Neuronal stem cell (in vitro differentiated cells): ENCODE results near the gene ZNF287. TPM values are rescaled to one million over a fixed set of nuclear protein-coding genes. Genes with fewer than 3 reads are reported as not detected.
A peak's percentile ranks its signal among the peaks of the same experiment; 100 is the strongest.

Source experiments
- DNase-seq: peaks from one replicate; pipeline ENCODE4 v3.0.0-alpha.2; 2013; ENCODE audit warnings: low spot score
- H2AFZ ChIP-seq: one replicate; pipeline ENCODE4 v1.6.1; 2013; ENCODE audit warnings: mild to moderate bottlenecking, low read length, inconsistent platforms
- H2AK5ac ChIP-seq: 2 replicates; pipeline ENCODE4 v1.6.1; 2013; ENCODE audit warnings: low read depth, mild to moderate bottlenecking, inconsistent platforms, low read length, moderate library complexity, mixed read lengths
- H2BK120ac ChIP-seq: 2 replicates; pipeline ENCODE4 v1.6.1; 2013; ENCODE audit warnings: low read depth, mild to moderate bottlenecking, inconsistent platforms, low read length, moderate library complexity, mixed read lengths
- H2BK12ac ChIP-seq: one replicate; pipeline ENCODE4 v1.6.1; 2013; ENCODE audit warnings: low read length, inconsistent platforms
- H2BK15ac ChIP-seq: 2 replicates; pipeline ENCODE4 v1.6.1; 2013; ENCODE audit warnings: mild to moderate bottlenecking, low read length, inconsistent platforms, mixed read lengths
- H2BK5ac ChIP-seq: one replicate; pipeline ENCODE4 v1.6.1; 2013; ENCODE audit warnings: inconsistent platforms, mild to moderate bottlenecking, low read length, moderate library complexity
- H3K14ac ChIP-seq: one replicate; pipeline ENCODE4 v1.6.1; 2013; ENCODE audit warnings: low read length, inconsistent platforms
- H3K18ac ChIP-seq: 2 replicates; pipeline ENCODE4 v1.6.1; 2013; ENCODE audit warnings: low read length, inconsistent platforms
- H3K23ac ChIP-seq: 2 replicates; pipeline ENCODE4 v1.6.1; 2013; ENCODE audit warnings: low read depth, mild to moderate bottlenecking, mixed read lengths, low read length, inconsistent platforms; ENCODE audit not compliant: poor library complexity
- H3K27ac ChIP-seq: replicated peaks from 3 replicates; pipeline ENCODE4 v1.5.1; 2013; ENCODE audit warnings: low read length, inconsistent platforms
- H3K27me3 ChIP-seq, 3 experiments: 2 replicates each; pipeline ENCODE4 v1.6.1; 2013; ENCODE audit warnings: low read length in 3 of 3, mild to moderate bottlenecking in 2 of 3, inconsistent platforms in 1 of 3, low read depth in 1 of 3, mixed read lengths in 1 of 3, moderate library complexity in 1 of 3; ENCODE audit not compliant: control insufficient read depth in 3 of 3, insufficient read depth in 3 of 3
- H3K36me3 ChIP-seq, 2 donors: replicated peaks in 1 of 2; 2 replicates each; pipeline ENCODE4 v1.6.1; 2013; ENCODE audit warnings: low read length in 2 of 2; ENCODE audit not compliant: control insufficient read depth in 2 of 2, insufficient read depth in 2 of 2
- H3K4ac ChIP-seq: 2 replicates; pipeline ENCODE4 v1.6.1; 2013; ENCODE audit warnings: inconsistent platforms, mild to moderate bottlenecking, low read length, moderate library complexity
- H3K4me1 ChIP-seq, 2 donors: 1 replicate in 1 of 2; 2 replicates in 1 of 2; pipeline ENCODE4 v1.6.1; 2013; ENCODE audit warnings: low read length in 2 of 2, low read depth in 1 of 2; ENCODE audit not compliant: control insufficient read depth in 2 of 2, insufficient read depth in 1 of 2
- H3K4me2 ChIP-seq: one replicate; pipeline ENCODE4 v1.6.1; 2013; ENCODE audit warnings: mild to moderate bottlenecking, low read length, inconsistent platforms; ENCODE audit not compliant: insufficient read depth, poor library complexity, severe bottlenecking
- H3K4me3 ChIP-seq, 2 donors: 2 replicates each; pipeline ENCODE4 v1.5.1; 2013; ENCODE audit warnings: low read length in 2 of 2, mild to moderate bottlenecking in 2 of 2, inconsistent platforms in 1 of 2, moderate library complexity in 1 of 2
- H3K79me1 ChIP-seq: one replicate; pipeline ENCODE4 v1.6.1; 2013; ENCODE audit warnings: low read depth, mild to moderate bottlenecking, inconsistent platforms, low read length, moderate library complexity
- H3K9ac ChIP-seq: one replicate; pipeline ENCODE4 v1.6.1; 2013; ENCODE audit warnings: mild to moderate bottlenecking, low read depth, low read length, inconsistent platforms; ENCODE audit not compliant: poor library complexity
- H3K9me3 ChIP-seq, 2 donors: replicated peaks in 1 of 2; 2 replicates each; pipeline versions ENCODE3 to v1.6.1; 2013; ENCODE audit warnings: low read length in 2 of 2, mild to moderate bottlenecking in 2 of 2, inconsistent platforms in 1 of 2, low read depth in 1 of 2, mixed read lengths in 1 of 2, moderate library complexity in 1 of 2; ENCODE audit not compliant: control insufficient read depth in 2 of 2, insufficient read depth in 1 of 2
- H4K8ac ChIP-seq: one replicate; pipeline ENCODE4 v1.6.1; 2013; ENCODE audit warnings: low read depth, mild to moderate bottlenecking, inconsistent platforms, low read length, moderate library complexity
- H4K91ac ChIP-seq: one replicate; pipeline ENCODE4 v1.6.1; 2013; ENCODE audit warnings: low read length, low read depth, mild to moderate bottlenecking, inconsistent platforms; ENCODE audit not compliant: poor library complexity
- WGBS, 2 donors: extraction: QIAGEN DNeasy Blood & Tissue Kit; methylation state at CpG; one replicate each; pipeline ENCODE4 v1.1.7; 2013; ENCODE audit warnings: missing lambda C conversion rate in 2 of 2, mixed read lengths in 1 of 2; ENCODE audit not compliant: insufficient read length in 2 of 2, insufficient replicate concordance in 1 of 2; ENCODE audit errors: extremely low coverage in 2 of 2; 5-methylcytosine and 5-hydroxymethylcytosine counted together
- polyA plus RNA-seq, 2 experiments: library from polyadenylated mRNA; stranded (reverse); fragments of 200-250 nt; gene quantifications; one replicate each; pipeline ENCODE4 v1.2.3, GENCODE V29; 2013

The ZNF287 gene
- polyA plus RNA-seq (2013, experiment 1 of 2), result 7.4 TPM
- 10.7 TPM for polyA plus RNA-seq (2013, experiment 2 of 2)

GRCh38 chr17:16568541-16569357 lies at the start of gene ZNF287:
ZNF287 (minus strand) TSS chr17:16569204; CDS start chr17:16567731, 1,473 bp downstream.
- peaks cover 0 to 38% of the 10 kb centered on the region in 2 donors for H3K9me3 ChIP-seq
- H4K91ac ChIP-seq, result no peak within 1 kb of the TSS
- H3K36me3 ChIP-seq, result peaks cover 0 to 42% of the 10 kb centered on the region in 2 donors
- peak within 1 kb of the TSS; percentile 26 for H2BK15ac ChIP-seq
- H3K18ac ChIP-seq, result peak within 1 kb of the TSS; percentile 92
- H3K4me1 ChIP-seq, result peaks cover 0 to 3% of the 10 kb centered on the region in 2 donors
- H3K4me2 ChIP-seq, result peak within 1 kb of the TSS; percentile 99
- DNase-seq, result peak; percentile 89
- no peak within 1 kb of the TSS for H3K4ac ChIP-seq
- H2BK5ac ChIP-seq, result no peak within 1 kb of the TSS
- peak within 1 kb of the TSS; percentile 96 for H3K9ac ChIP-seq
- peak within 1 kb of the TSS; percentile 91 for H3K14ac ChIP-seq
- WGBS, 2 donors, result no CpG with 5 or more reads among the region's 77 CpGs
- H2AK5ac ChIP-seq, result peak within 1 kb of the TSS; percentile 58
- H3K27ac ChIP-seq, result no peak within 1 kb of the TSS
- no peak within 1 kb of the TSS for H4K8ac ChIP-seq
- peaks cover 4% of the 10 kb centered on the region for H3K79me1 ChIP-seq
- no peaks in the 10 kb centered on the region for H3K27me3 ChIP-seq
- peak within 1 kb of the TSS; percentile 93 for H2AFZ ChIP-seq
- H3K4me3 ChIP-seq, result peak within 1 kb of the TSS; percentile 81 to 94
- no peak within 1 kb of the TSS for H2BK120ac ChIP-seq
- peak within 1 kb of the TSS; percentile 44 for H3K23ac ChIP-seq
- H2BK12ac ChIP-seq, result no peak within 1 kb of the TSS

GRCh38 chr17:16617481-16618060 lies 48.6 kb upstream of the ZNF287 start:
- Histone ChIP-seq H3K23ac (no peak overlapping the region), H3K18ac (no peak overlapping the region), H3K4ac (no peak overlapping the region), H2BK5ac (no peak overlapping the region), H2BK15ac (no peak overlapping the region), H2BK120ac (no peak overlapping the region), H4K91ac (no peak overlapping the region), H3K36me3 (peaks cover 3 to 5% of the 10 kb centered on the region in 2 donors), H3K27ac (no peak overlapping the region), H3K9ac (no peak overlapping the region), H2BK12ac (no peak overlapping the region), H3K14ac (peak overlapping the region; percentile 56), H3K4me3 (no peak overlapping the region), H3K4me2 (no peak overlapping the region), H3K4me1 (no peaks in the 10 kb centered on the region), H3K9me3 (peaks cover 13 to 54% of the 10 kb centered on the region in 2 donors), H2AK5ac (no peak overlapping the region), H4K8ac (no peak overlapping the region), H3K27me3 (no peaks in the 10 kb centered on the region), H3K79me1 (no peaks in the 10 kb centered on the region), H2AFZ (no peak overlapping the region)
- no peak for DNase-seq
- WGBS, 2 donors, result no CpG with 5 or more reads among the region's 53 CpGs

GRCh38 chr17:16599537-16599936 lies 30.5 kb upstream of the ZNF287 start:
- DNase-seq, result no peak
- H3K36me3 ChIP-seq, result no peaks in the 10 kb centered on the region
- no peaks in the 10 kb centered on the region for H3K27me3 ChIP-seq
- peak overlapping the region; percentile 22 for H2BK120ac ChIP-seq
- H2BK5ac ChIP-seq, result no peak overlapping the region
- no peak overlapping the region for H3K4me3 ChIP-seq
- no peak overlapping the region for H4K8ac ChIP-seq
- WGBS, 2 donors, result no CpG with 5 or more reads among the region's 5 CpGs
- no peak overlapping the region for H3K27ac ChIP-seq
- peaks cover 3 to 4% of the 10 kb centered on the region in 2 donors for H3K9me3 ChIP-seq
- H3K18ac ChIP-seq, result no peak overlapping the region
- no peak overlapping the region for H3K4ac ChIP-seq
- H4K91ac ChIP-seq, result no peak overlapping the region
- H2AFZ ChIP-seq, result no peak overlapping the region
- H3K79me1 ChIP-seq, result no peaks in the 10 kb centered on the region
- H3K14ac ChIP-seq, result no peak overlapping the region
- H3K4me1 ChIP-seq, result peaks cover 0 to 2% of the 10 kb centered on the region in 2 donors
- no peak overlapping the region for H2BK15ac ChIP-seq
- H2AK5ac ChIP-seq, result no peak overlapping the region
- no peak overlapping the region for H3K4me2 ChIP-seq
- no peak overlapping the region for H2BK12ac ChIP-seq
- H3K23ac ChIP-seq, result no peak overlapping the region
- H3K9ac ChIP-seq, result no peak overlapping the region
